A549 treated with GW870086 at 1 μM for 4 hours (cell line): ENCODE measurements around the gene CD300A. TPM values are rescaled to one million over a fixed set of nuclear protein-coding genes. Genes with fewer than 3 reads are reported as not detected.

Source experiments
- total RNA-seq: library from RNA; stranded (reverse); fragments of 200-300 nt; extraction: Qiagen RNA extraction; gene quantifications from 5 replicates; pipeline ENCODE4 v1.2.3, GENCODE V29; 2022; ENCODE audit warnings: low read depth

The CD300A gene
- not detected in 5 replicates for total RNA-seq

GRCh38 chr17:74466111-74466827 is at the start of gene CD300A:
Gene CD300A (plus strand): TSS chr17:74466634. CDS start chr17:74466704, 70 bp downstream.

DNA sequence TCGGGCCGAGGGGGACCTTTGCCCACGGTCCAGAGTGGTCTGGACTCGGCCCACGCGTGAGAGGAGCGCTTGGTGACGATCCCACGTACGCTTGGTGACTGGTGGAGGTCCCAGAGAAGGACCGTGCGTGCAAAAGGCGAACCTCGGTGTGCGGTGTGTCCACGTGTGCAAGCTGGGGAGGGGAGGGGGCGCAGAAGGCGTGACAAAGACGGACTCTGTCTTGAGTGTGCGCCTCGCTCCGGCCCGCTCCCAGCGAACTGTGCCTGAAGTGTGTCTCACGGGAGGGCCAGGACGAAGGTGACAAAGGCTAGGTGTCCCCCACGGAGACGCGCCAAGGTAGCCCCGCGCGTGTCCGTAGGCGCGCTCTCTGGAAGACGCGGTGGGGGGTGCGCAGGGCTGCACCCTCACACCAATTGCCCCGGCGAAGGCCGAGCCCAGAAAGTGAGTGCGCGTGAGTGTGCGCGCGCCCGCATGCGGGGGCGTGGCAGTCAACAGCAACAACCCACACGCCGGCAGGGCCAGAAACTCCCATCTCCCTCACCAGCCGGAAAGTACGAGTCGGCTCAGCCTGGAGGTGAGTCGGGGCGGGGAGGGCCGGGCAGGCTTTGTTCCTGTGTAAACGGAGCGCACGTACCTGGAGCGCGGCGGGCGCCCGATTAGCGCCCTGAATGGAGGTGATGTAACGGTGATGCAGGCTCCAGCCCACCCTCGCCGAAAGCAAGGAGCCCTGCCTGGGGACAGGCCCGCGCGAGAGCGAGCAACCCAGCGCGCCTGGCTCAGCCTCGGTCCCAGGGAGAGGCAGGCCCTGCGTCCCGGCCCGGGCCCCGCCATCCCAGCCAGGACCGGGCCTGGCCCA is 34.6 kb upstream of the CD300A start, which contains the start of gene GPRC5C:
Gene GPRC5C, plus strand, starts transcription at position 521 of the 856 bp plus-strand sequence. CDS start 7,689 bp downstream, outside the sequence.

DNA sequence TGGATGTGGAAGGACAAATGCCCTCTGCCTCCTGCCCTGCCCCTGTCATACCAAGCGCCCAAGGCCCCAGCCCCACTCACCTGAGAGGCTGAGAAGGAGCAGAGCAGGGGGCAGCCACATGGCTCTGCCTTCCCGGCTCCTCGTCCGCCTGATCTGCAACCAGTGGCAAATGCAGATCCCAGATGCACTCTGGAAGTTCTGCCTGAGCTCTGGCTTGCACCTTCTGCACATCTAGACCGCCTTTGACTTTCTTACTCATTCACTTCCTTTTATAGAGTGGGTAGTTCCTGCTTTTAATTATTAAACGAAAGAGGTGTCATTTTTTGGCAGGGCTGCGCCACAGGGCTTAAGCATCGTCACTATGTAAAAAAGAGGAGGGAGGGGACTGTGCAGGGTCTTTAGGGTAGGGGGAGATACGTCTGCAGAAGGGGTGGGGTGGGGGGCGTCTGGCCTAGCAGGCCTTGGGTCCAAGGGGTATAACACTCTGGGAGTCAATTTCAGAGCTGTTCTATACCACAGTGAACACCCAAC is 64.9 kb downstream of the CD300A start, which contains the start of gene CD300LB:
Gene CD300LB, minus strand, starts transcription at position 245 of the 531 bp plus-strand sequence. Its CDS starts 125 bp downstream, at position 120.

Other genes starting within 250 kb of the CD300A start
- not detected in 5 replicates for gene DNAI2, start 192.4 kb upstream of the CD300A start, total RNA-seq
- 0.03 to 0.08 TPM in 2 of 5 replicates, not detected in the others for gene KIF19, start 140.4 kb upstream of the CD300A start, total RNA-seq
- not detected in 5 replicates for gene BTBD17, start 104.8 kb upstream of the CD300A start, total RNA-seq
- gene GPR142, start 99.1 kb upstream of the CD300A start, total RNA-seq = not detected in 5 replicates
- gene GPRC5C, start 34.5 kb upstream of the CD300A start, total RNA-seq = 51.5 to 76.5 TPM (median 69.0 TPM) in 5 replicates
- 0.05 to 0.17 TPM (median 0.10 TPM) in 4 of 5 replicates, not detected in the other for gene CD300LB, start 64.8 kb downstream of the CD300A start, total RNA-seq
- gene CD300C, start 79.5 kb downstream of the CD300A start, total RNA-seq = 0.18 to 0.35 TPM (median 0.22 TPM) in 5 replicates
- 0.29 to 1.9 TPM (median 0.50 TPM) in 5 replicates for gene CD300H, start 100.9 kb downstream of the CD300A start, total RNA-seq
- not detected in 5 replicates for gene CD300LD, start 125.6 kb downstream of the CD300A start, total RNA-seq
- not detected in 5 replicates for gene CD300E, start 157.1 kb downstream of the CD300A start, total RNA-seq
- gene CD300LF, start 246.3 kb downstream of the CD300A start, total RNA-seq = not detected in 5 replicates